Activated CD4-positive, alpha-beta T cell treated with anti-CD3 and anti-CD28 coated beads, Interleukin-2, amount 10 ng/mL, durations not matched to agents 24 days and 14 days (primary cell): Measurements from ENCODE around the gene NOTCH3. TPM values are rescaled to one million over a fixed set of nuclear protein-coding genes. Genes with fewer than 3 reads are reported as not detected.

Experiments used
- DNase-seq: peaks from one replicate; pipeline ENCODE4 v3.0.0; 2022
- H3K27ac Mint-ChIP-seq: one replicate; pipeline ENCODE4 v1.8.0; 2022; ENCODE audit warnings: mild to moderate bottlenecking, mixed read lengths
- H3K27me3 Mint-ChIP-seq: one replicate; pipeline ENCODE4 v1.8.0; 2022; ENCODE audit warnings: mixed read lengths
- H3K36me3 Mint-ChIP-seq: one replicate; pipeline ENCODE4 v1.8.0; 2022; ENCODE audit warnings: low read depth, mild to moderate bottlenecking, mixed read lengths
- H3K4me1 Mint-ChIP-seq: one replicate; pipeline ENCODE4 v1.8.0; 2021; ENCODE audit warnings: mixed read lengths
- H3K4me3 Mint-ChIP-seq: one replicate; pipeline ENCODE4 v1.8.0; 2022; ENCODE audit warnings: mild to moderate bottlenecking, moderate library complexity, mixed read lengths
- H3K9me3 Mint-ChIP-seq: one replicate; pipeline ENCODE4 v1.8.0; 2021; ENCODE audit warnings: mixed read lengths
- intact Hi-C: fragments of 100-400 bp; cut with micrococcal nuclease; formaldehyde crosslinking; loops from one replicate; pipeline ENCODE4 v1.15.1; 2023
- total RNA-seq: library from RNA; stranded (reverse); gene quantifications from 2 replicates; pipeline ENCODE4 v1.2.3, GENCODE V29; 2022

NOTCH3 gene
- not detected in 2 replicates for total RNA-seq

- intact Hi-C loops = no loop called here
- peak within 1 kb of the TSS; percentile 24 for H3K4me3 Mint-ChIP-seq
- no peaks in the 10 kb centered on the region for H3K36me3 Mint-ChIP-seq
- peaks cover 4% of the 10 kb centered on the region for H3K4me1 Mint-ChIP-seq
- no peaks in the 10 kb centered on the region for H3K9me3 Mint-ChIP-seq
- DNase-seq = no peak
- no peak within 1 kb of the TSS for H3K27ac Mint-ChIP-seq
- H3K27me3 Mint-ChIP-seq = peaks cover 49% of the 10 kb centered on the region
These were observed at the start of gene NOTCH3 for GRCh38 chr19:15200553-15201364. Gene NOTCH3 (minus strand): TSS chr19:15200995. CDS start chr19:15200905, 90 bp downstream.

- H3K4me1 Mint-ChIP-seq = no peaks in the 10 kb centered on the region
- no peak overlapping the region for H3K4me3 Mint-ChIP-seq
- peaks cover 40% of the 10 kb centered on the region for H3K36me3 Mint-ChIP-seq
- H3K9me3 Mint-ChIP-seq = no peaks in the 10 kb centered on the region
- no peak overlapping the region for H3K27ac Mint-ChIP-seq
- DNase-seq = no peak
- no peaks in the 10 kb centered on the region for H3K27me3 Mint-ChIP-seq
- intact Hi-C loops = no loop called here
These were observed 49.8 kb upstream of the NOTCH3 start for GRCh38 chr19:15250640-15250993.

GRCh38 chr19:15249972-15250639 is 49.3 kb upstream of the NOTCH3 start:
- Mint-ChIP-seq H3K4me1 (no peaks in the 10 kb centered on the region), H3K27me3 (no peaks in the 10 kb centered on the region), H3K4me3 (no peak overlapping the region), H3K9me3 (no peaks in the 10 kb centered on the region), H3K27ac (no peak overlapping the region), H3K36me3 (peaks cover 37% of the 10 kb centered on the region)
- no peak for DNase-seq
- intact Hi-C loops = no loop called here

GRCh38 chr19:15249528-15249874 is 48.7 kb upstream of the NOTCH3 start:
- H3K27ac Mint-ChIP-seq = no peak overlapping the region
- H3K36me3 Mint-ChIP-seq = peaks cover 38% of the 10 kb centered on the region
- no peaks in the 10 kb centered on the region for H3K4me1 Mint-ChIP-seq
- H3K4me3 Mint-ChIP-seq = no peak overlapping the region
- no peaks in the 10 kb centered on the region for H3K27me3 Mint-ChIP-seq
- no peak for DNase-seq
- intact Hi-C loops = no loop called here
- no peaks in the 10 kb centered on the region for H3K9me3 Mint-ChIP-seq

GRCh38 chr19:15248648-15249527 is 48.1 kb upstream of the NOTCH3 start:
- no peak for DNase-seq
- intact Hi-C loops = no loop called here
- H3K27me3 Mint-ChIP-seq = no peaks in the 10 kb centered on the region
- no peaks in the 10 kb centered on the region for H3K9me3 Mint-ChIP-seq
- no peak overlapping the region for H3K4me3 Mint-ChIP-seq
- no peaks in the 10 kb centered on the region for H3K4me1 Mint-ChIP-seq
- no peak overlapping the region for H3K27ac Mint-ChIP-seq
- peaks cover 34% of the 10 kb centered on the region for H3K36me3 Mint-ChIP-seq

GRCh38 chr19:15248106-15248505 is 47.3 kb upstream of the NOTCH3 start:
- no peak for DNase-seq
- Mint-ChIP-seq H3K27ac (no peak overlapping the region), H3K4me3 (no peak overlapping the region), H3K36me3 (peaks cover 33% of the 10 kb centered on the region), H3K9me3 (no peaks in the 10 kb centered on the region), H3K4me1 (no peaks in the 10 kb centered on the region), H3K27me3 (no peaks in the 10 kb centered on the region)
- intact Hi-C loops = no loop called here

GRCh38 chr19:15247107-15248014 is 46.6 kb upstream of the NOTCH3 start:
- Mint-ChIP-seq H3K4me1 (no peaks in the 10 kb centered on the region), H3K27me3 (no peaks in the 10 kb centered on the region), H3K27ac (no peak overlapping the region), H3K36me3 (peaks cover 32% of the 10 kb centered on the region), H3K4me3 (no peak overlapping the region), H3K9me3 (no peaks in the 10 kb centered on the region)
- intact Hi-C loops = no loop called here
- no peak for DNase-seq

GRCh38 chr19:15246198-15246481 is 45.3 kb upstream of the NOTCH3 start:
- H3K36me3 Mint-ChIP-seq = peaks cover 29% of the 10 kb centered on the region
- H3K9me3 Mint-ChIP-seq = no peaks in the 10 kb centered on the region
- H3K27me3 Mint-ChIP-seq = no peaks in the 10 kb centered on the region
- no peak for DNase-seq
- intact Hi-C loops = no loop called here
- H3K27ac Mint-ChIP-seq = no peak overlapping the region
- no peaks in the 10 kb centered on the region for H3K4me1 Mint-ChIP-seq
- no peak overlapping the region for H3K4me3 Mint-ChIP-seq

GRCh38 chr19:15245370-15246197 is 44.8 kb upstream of the NOTCH3 start:
- Mint-ChIP-seq H3K4me1 (no peaks in the 10 kb centered on the region), H3K27me3 (no peaks in the 10 kb centered on the region), H3K4me3 (no peak overlapping the region), H3K27ac (no peak overlapping the region), H3K9me3 (no peaks in the 10 kb centered on the region), H3K36me3 (peaks cover 29% of the 10 kb centered on the region)
- DNase-seq = no peak
- intact Hi-C loops = no loop called here

GRCh38 chr19:15244808-15245207 is 44.0 kb upstream of the NOTCH3 start:
- peak overlapping the region; percentile 18 for H3K27ac Mint-ChIP-seq

GRCh38 chr19:15244106-15244803 is 43.5 kb upstream of the NOTCH3 start:
- intact Hi-C loops = no loop called here
- Mint-ChIP-seq H3K9me3 (no peaks in the 10 kb centered on the region), H3K4me3 (no peak overlapping the region), H3K27me3 (no peaks in the 10 kb centered on the region), H3K27ac (no peak overlapping the region), H3K36me3 (peaks cover 34% of the 10 kb centered on the region), H3K4me1 (no peaks in the 10 kb centered on the region)
- DNase-seq = no peak

More at GRCh38 chr19:15244808-15245207, 44.0 kb upstream of the NOTCH3 start:
- Mint-ChIP-seq H3K9me3 (no peaks in the 10 kb centered on the region), H3K36me3 (peaks cover 31% of the 10 kb centered on the region), H3K27me3 (no peaks in the 10 kb centered on the region), H3K4me3 (no peak overlapping the region), H3K4me1 (no peaks in the 10 kb centered on the region)
- DNase-seq = no peak
- intact Hi-C loops = no loop called here

GRCh38 chr19:15243236-15243957 is 42.6 kb upstream of the NOTCH3 start:
- Mint-ChIP-seq H3K27me3 (no peaks in the 10 kb centered on the region), H3K4me3 (no peak overlapping the region), H3K27ac (no peak overlapping the region), H3K4me1 (no peaks in the 10 kb centered on the region), H3K9me3 (no peaks in the 10 kb centered on the region), H3K36me3 (peaks cover 35% of the 10 kb centered on the region)
- intact Hi-C loops = no loop called here
- DNase-seq = no peak
